Measurements from ENCODE around the gene ZNF474.

Gene ZNF474

GRCh38 chr5:122170620-122171019, 41.3 kb downstream of the ZNF474 start:
- DNase-seq (ENCODE audit: low read depth) = no peak

DNA sequence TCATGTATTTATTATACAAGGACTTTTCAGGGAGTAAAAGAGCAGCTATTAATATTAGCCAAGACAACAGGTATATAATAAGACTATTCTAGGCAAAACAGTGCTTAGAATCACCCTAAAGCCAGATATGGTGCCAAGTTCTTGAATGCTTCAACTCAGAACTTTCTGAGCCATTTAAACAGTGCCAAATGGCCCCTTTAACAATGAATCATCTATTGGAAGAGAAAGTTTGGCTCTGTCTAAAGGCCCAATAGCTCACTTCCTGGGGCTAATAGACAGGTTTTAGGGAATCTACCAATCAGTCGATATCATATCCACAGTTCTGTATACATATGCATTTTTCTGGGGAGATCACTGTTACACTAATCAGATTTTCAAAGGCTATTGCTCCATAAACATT, 42.9 kb downstream of the ZNF474 start:
- no peak for DNase-seq (ENCODE audit: low read depth)
- TF ChIP-seq CTCF (IDR thresholded peaks at IDR 0.05; ENCODE audit: low read depth, low read length, missing control alignments) = no peak
- no peak overlapping the region for H3K4me3 ChIP-seq (ENCODE audit: low read depth, low read length)

More at GRCh38 chr5:122170620-122171019, 41.3 kb downstream of the ZNF474 start:
- no peak for TF ChIP-seq CTCF (IDR thresholded peaks at IDR 0.05; ENCODE audit: low read depth, low read length, missing control alignments)
- H3K4me3 ChIP-seq (ENCODE audit: low read depth, low read length) = no peak overlapping the region

DNA sequence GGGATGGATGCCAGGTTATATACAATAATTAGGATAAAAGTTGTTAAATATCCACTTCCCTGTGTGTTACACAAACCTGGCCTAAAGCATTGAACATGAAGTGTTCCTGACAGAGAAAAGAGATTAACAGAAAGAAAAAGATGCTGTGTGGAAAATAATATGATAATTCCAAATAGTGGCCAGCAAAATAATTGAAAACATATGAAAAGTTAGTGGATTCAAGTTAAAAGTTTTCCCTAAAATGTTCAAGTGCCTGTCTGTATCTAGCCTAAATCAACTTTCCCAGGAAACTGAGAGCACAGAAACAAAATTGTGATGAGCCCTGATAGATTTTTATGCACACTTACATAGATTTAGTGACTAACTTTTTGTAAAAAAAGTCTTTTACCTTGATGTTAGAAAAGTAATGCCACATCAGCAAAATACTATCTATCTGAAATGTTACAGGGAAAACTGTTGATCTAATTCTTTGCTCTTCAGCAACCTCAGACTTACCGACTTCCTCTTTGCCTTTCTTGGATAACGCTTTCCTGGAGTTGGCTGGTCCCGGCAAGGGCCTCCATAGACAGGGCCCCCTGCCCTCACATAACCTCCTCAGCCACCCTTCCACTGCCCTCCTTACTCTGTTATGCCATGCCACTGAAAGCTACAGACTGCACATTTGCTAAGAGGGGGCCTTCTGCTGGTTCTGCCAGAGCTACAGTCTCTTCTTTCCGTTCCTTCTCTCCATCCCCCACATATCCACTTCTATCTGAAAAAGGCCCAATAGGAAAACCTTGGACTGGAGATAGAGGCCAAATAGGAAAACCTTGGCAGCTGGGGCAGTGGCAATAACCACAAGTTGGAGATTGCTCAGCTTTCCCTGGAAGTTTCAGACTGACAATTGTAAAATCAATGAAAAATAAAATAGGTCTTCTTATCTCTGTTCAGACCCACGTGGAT, 44.4 kb downstream of the ZNF474 start:
- TF ChIP-seq CTCF (IDR thresholded peaks at IDR 0.05; ENCODE audit: low read depth, low read length, missing control alignments) = no peak
- DNase-seq (ENCODE audit: low read depth) = no peak
- H3K4me3 ChIP-seq (ENCODE audit: low read depth, low read length) = no peak overlapping the region

- no peak for DNase-seq (ENCODE audit: low read depth)
- no peak overlapping the region for H3K4me3 ChIP-seq (ENCODE audit: low read depth, low read length)
Observed at GRCh38 chr5:122175091-122175490, 45.7 kb downstream of the ZNF474 start.

GRCh38 chr5:122175852-122176251, 46.5 kb downstream of the ZNF474 start:
- no peak for DNase-seq (ENCODE audit: low read depth)
- H3K4me3 ChIP-seq (ENCODE audit: low read depth, low read length) = no peak overlapping the region
- no peak for TF ChIP-seq CTCF (IDR thresholded peaks at IDR 0.05; ENCODE audit: low read depth, low read length, missing control alignments)

More at GRCh38 chr5:122175091-122175490, 45.7 kb downstream of the ZNF474 start:
- no peak for TF ChIP-seq CTCF (IDR thresholded peaks at IDR 0.05; ENCODE audit: low read depth, low read length, missing control alignments)

DNA sequence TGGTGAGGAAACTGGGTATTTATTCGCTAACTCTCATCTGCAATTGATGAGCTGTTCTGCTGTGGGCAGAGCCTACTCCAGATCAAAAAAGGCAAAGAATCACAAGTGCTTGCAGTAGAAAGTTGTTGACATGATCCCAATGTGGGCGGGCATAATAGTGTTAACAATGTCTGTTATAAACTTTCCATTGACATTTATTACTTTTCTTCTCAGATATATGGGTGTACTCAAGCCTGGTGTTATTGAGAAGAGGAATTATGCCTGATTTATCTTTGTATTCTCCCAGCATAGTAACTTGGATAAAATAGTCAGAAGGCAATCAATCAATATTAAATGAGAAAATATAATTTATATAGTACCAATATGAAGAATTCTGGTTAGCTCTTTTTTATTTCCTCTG, 47.8 kb downstream of the ZNF474 start:
- no peak for DNase-seq (ENCODE audit: low read depth)
- H3K4me3 ChIP-seq (ENCODE audit: low read depth, low read length) = no peak overlapping the region
- TF ChIP-seq CTCF (IDR thresholded peaks at IDR 0.05; ENCODE audit: low read depth, low read length, missing control alignments) = no peak

DNA sequence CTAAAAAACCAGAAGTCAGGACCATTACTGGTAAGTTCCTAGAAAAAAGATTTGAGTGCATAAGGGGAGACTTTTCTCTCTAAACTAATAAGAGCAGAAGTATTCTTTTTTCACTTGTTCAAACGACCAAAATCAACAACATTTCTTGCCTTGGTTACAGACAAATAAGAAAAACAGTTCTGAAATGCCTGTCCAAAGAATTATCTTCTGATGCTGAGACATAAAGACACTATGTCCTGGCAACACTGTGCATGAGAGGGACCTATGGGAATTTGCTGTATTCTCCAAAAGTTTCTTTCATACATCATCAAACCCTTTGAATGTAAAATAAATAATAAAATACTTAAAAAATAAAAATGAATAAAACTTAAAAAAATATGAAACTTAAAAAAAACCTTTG, 50.4 kb downstream of the ZNF474 start:
- no peak overlapping the region for H3K4me3 ChIP-seq (ENCODE audit: low read depth, low read length)
- no peak for DNase-seq (ENCODE audit: low read depth)
- no peak for TF ChIP-seq CTCF (IDR thresholded peaks at IDR 0.05; ENCODE audit: low read depth, low read length, missing control alignments)
